Measurements from ENCODE around the gene VSIG10L2. TPM values are rescaled to one million over a fixed set of nuclear protein-coding genes. Genes with fewer than 3 reads are reported as not detected.

VSIG10L2 gene
- total RNA-seq, 1 donor from 2014 or later = not detected

DNA sequence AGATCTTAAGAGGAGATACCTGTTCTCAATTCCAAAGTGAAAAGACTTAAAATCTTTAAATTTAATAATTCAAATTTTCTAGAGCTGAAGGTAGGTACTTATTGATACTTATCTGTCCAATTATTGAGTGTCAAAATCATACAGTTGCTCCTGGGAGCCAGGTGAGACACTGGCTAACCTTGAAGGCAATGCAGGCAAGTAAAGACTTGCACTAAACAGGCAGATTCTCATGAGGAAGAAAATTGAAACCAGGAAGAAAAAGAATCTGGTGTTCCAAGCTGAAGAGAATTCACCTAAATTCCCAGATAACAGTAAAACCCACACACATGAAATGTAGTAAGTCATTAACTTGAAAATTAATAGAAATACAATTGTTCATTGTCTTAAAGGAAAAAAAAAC is 30.3 kb downstream of the VSIG10L2 start:
- H3K4me1 Mint-ChIP-seq (ENCODE audit: low read depth) = peaks cover 20% of the 10 kb centered on the region
- DNase-seq (ENCODE audit: low spot score) = no peak
- H3K9me3 Mint-ChIP-seq (ENCODE audit: low read depth) = no peaks in the 10 kb centered on the region
- TF ChIP-seq, protein P1, sequence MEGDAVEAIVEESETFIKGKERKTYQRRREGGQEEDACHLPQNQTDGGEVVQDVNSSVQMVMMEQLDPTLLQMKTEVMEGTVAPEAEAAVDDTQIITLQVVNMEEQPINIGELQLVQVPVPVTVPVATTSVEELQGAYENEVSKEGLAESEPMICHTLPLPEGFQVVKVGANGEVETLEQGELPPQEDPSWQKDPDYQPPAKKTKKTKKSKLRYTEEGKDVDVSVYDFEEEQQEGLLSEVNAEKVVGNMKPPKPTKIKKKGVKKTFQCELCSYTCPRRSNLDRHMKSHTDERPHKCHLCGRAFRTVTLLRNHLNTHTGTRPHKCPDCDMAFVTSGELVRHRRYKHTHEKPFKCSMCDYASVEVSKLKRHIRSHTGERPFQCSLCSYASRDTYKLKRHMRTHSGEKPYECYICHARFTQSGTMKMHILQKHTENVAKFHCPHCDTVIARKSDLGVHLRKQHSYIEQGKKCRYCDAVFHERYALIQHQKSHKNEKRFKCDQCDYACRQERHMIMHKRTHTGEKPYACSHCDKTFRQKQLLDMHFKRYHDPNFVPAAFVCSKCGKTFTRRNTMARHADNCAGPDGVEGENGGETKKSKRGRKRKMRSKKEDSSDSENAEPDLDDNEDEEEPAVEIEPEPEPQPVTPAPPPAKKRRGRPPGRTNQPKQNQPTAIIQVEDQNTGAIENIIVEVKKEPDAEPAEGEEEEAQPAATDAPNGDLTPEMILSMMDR (IDR thresholded peaks at IDR 0.05) = no peak
- no peak overlapping the region for H3K27ac Mint-ChIP-seq (ENCODE audit: unreplicated experiment)
- H3K36me3 Mint-ChIP-seq (ENCODE audit: low read depth) = peaks cover 3% of the 10 kb centered on the region
- H3K27me3 Mint-ChIP-seq (ENCODE audit: low read depth) = no peaks in the 10 kb centered on the region
- H3K4me3 Mint-ChIP-seq (ENCODE audit: unreplicated experiment) = no peak overlapping the region

DNA sequence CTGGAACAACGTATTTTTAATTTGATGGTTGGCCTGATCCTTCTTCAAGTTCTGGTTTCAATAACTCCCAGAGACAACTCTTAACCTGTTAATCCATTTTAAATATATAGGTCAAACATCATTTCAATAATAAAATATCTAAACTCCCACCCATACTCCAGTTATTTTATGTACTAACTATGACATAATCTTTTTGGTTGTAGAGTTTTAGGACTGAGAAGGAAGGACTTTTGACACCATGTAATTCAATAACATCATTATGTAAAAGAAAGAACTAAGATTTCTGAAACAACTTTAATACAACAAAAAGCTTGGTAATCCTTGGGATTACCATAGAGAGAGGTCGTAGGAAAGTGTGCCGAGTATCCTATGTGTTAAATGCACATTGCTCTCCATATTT is 31.5 kb downstream of the VSIG10L2 start:
- TF ChIP-seq, protein P1 (IDR thresholded peaks at IDR 0.05) = no peak
- DNase-seq (ENCODE audit: low spot score) = no peak
- Mint-ChIP-seq H3K36me3 (ENCODE audit: low read depth) (peaks cover 3% of the 10 kb centered on the region), H3K9me3 (ENCODE audit: low read depth) (no peaks in the 10 kb centered on the region), H3K4me3 (ENCODE audit: unreplicated experiment) (no peak overlapping the region), H3K27me3 (ENCODE audit: low read depth) (no peaks in the 10 kb centered on the region), H3K27ac (ENCODE audit: unreplicated experiment) (no peak overlapping the region), H3K4me1 (ENCODE audit: low read depth) (peaks cover 20% of the 10 kb centered on the region)

DNA sequence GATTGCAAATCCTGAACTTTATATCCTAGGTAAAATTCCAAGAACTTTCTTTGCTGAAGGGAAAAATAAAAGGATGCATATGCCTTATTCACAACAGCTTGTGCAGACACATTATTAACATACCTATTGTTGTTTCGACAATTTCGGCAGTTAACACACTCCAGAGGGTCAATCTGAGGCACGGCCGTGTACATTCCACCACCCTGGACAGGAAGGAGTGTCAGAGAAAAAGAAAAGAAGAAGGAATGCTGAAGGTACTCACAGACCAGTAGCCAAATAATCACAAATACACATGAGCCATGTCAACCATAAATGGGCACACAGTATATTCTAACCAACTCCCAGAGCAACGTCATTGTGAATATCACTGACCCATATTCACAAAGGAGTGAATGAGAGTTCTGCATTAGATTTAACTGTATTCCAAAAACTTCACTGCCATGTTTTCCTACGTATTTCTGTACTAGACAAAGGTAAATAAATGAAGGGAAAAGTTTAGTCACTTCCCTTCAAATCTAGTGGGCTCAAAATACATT is 32.4 kb downstream of the VSIG10L2 start:
- H3K36me3 Mint-ChIP-seq (ENCODE audit: low read depth) = peaks cover 1% of the 10 kb centered on the region
- no peak overlapping the region for H3K4me3 Mint-ChIP-seq (ENCODE audit: unreplicated experiment)
- H3K27ac Mint-ChIP-seq (ENCODE audit: unreplicated experiment) = peak overlapping the region; percentile 78
- H3K27me3 Mint-ChIP-seq (ENCODE audit: low read depth) = no peaks in the 10 kb centered on the region
- DNase-seq (ENCODE audit: low spot score) = no peak
- H3K4me1 Mint-ChIP-seq (ENCODE audit: low read depth) = peaks cover 20% of the 10 kb centered on the region
- H3K9me3 Mint-ChIP-seq (ENCODE audit: low read depth) = no peaks in the 10 kb centered on the region
- TF ChIP-seq, protein P1 (IDR thresholded peaks at IDR 0.05) = no peak

DNA sequence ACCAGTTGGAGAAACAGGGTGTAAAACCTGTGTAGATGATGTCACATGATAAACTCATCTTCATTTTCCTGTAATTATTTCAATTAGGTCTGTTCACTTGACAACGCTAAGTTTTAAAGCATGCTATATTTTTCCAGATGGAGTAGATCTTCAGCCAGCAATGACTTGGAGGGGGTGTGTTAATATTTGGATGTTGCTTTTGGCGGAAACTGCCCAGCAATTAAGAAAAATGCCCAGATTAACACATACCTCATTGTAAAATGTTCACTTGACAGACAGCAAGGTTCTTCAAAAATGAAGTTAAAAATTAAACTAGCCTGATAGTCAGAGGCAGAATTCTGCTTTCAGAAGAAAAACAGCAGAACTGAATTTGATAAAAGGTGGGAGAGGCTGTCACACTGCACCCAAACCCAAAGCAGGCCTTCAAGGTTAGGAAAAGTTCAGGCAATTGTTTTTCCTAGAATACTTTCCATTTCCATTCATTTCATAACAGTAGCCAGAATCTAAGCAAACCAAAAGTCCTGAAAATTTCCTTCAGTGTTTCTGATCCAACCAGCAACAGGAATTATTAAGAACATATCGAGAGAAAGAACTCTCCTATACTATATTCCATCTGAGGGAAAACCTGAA is 33.0 kb downstream of the VSIG10L2 start:
- Mint-ChIP-seq H3K36me3 (ENCODE audit: low read depth) (peaks cover 1% of the 10 kb centered on the region), H3K4me1 (ENCODE audit: low read depth) (peaks cover 23% of the 10 kb centered on the region), H3K27me3 (ENCODE audit: low read depth) (no peaks in the 10 kb centered on the region), H3K27ac (ENCODE audit: unreplicated experiment) (peak overlapping the region; percentile 42), H3K9me3 (ENCODE audit: low read depth) (no peaks in the 10 kb centered on the region), H3K4me3 (ENCODE audit: unreplicated experiment) (no peak overlapping the region)
- DNase-seq (ENCODE audit: low spot score) = no peak
- TF ChIP-seq, protein P1 (IDR thresholded peaks at IDR 0.05) = no peak

DNA sequence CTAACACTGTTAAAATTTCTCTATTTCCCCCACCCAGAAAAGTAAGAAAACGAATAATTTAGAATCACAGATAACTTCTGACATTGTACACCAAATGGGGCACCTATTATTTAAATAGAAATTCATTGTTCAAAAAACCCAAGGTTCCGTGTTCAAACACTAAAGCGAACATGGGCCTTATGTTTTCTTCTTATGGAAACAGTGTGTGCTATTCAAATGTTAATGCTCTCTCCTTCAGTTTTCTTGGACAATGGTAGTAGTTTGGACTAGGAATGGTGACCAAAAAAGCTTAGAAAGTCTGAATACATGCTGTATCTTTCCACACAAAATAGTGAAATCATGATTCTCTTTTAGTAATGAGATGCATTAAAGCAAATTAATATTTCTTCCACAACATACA is 33.7 kb downstream of the VSIG10L2 start:
- Mint-ChIP-seq H3K27me3 (ENCODE audit: low read depth) (no peaks in the 10 kb centered on the region), H3K4me3 (ENCODE audit: unreplicated experiment) (no peak overlapping the region), H3K4me1 (ENCODE audit: low read depth) (peaks cover 28% of the 10 kb centered on the region), H3K9me3 (ENCODE audit: low read depth) (no peaks in the 10 kb centered on the region), H3K36me3 (ENCODE audit: low read depth) (peaks cover 1% of the 10 kb centered on the region), H3K27ac (ENCODE audit: unreplicated experiment) (no peak overlapping the region)
- DNase-seq (ENCODE audit: low spot score) = no peak
- TF ChIP-seq, protein P1 (IDR thresholded peaks at IDR 0.05) = no peak

Data from chondrocyte (in vitro differentiated cells).